ES-I3 (cell line): ENCODE data around the gene ZNF771.

ENCODE experiments used
- H3K36me3 ChIP-seq: 2 replicates; pipeline ENCODE4 v1.6.1; 2013; ENCODE audit warnings: mild to moderate bottlenecking, low read length, control low read depth, moderate library complexity; ENCODE audit not compliant: insufficient read depth
- H3K4me1 ChIP-seq: 2 replicates; pipeline ENCODE4 v1.6.1; 2013; ENCODE audit warnings: mild to moderate bottlenecking, control low read depth, low read length; ENCODE audit not compliant: insufficient read depth
- H3K9ac ChIP-seq: 2 replicates; pipeline ENCODE4 v1.6.1; 2013; ENCODE audit warnings: low read depth, mild to moderate bottlenecking, low read length, moderate library complexity
- H3K9me3 ChIP-seq: 2 replicates; pipeline ENCODE4 v1.6.1; 2013; ENCODE audit warnings: mild to moderate bottlenecking, low read length, moderate library complexity; ENCODE audit not compliant: control insufficient read depth, insufficient read depth

ZNF771 gene

GRCh38 chr16:30407102-30407803 is at the start of gene ZNF771:
ZNF771 (plus strand) TSS chr16:30407606; CDS start chr16:30408054, 448 bp downstream.
- Histone ChIP-seq H3K4me1 (0 out of 2 replicates have a peak, but pooled peaks cover 3% of the 10 kb centered on the region), H3K36me3 (0 out of 2 replicates have a peak, but pooled peaks cover 6% of the 10 kb centered on the region)

GRCh38 chr16:30357715-30358576 is 49.5 kb upstream of the ZNF771 start:
- Histone ChIP-seq H3K36me3 (no peaks in the 10 kb centered on the region), H3K9me3 (no peaks in the 10 kb centered on the region), H3K4me1 (no peaks in the 10 kb centered on the region; the same call in 1 of the 2 replicates), H3K9ac (no peak overlapping the region)

More at GRCh38 chr16:30407102-30407803, at the start of gene ZNF771:
- Histone ChIP-seq H3K9ac (peak within 1 kb of the TSS; percentile 83), H3K9me3 (no peaks in the 10 kb centered on the region)

- no peak overlapping the region for H3K9ac ChIP-seq
- no peaks in the 10 kb centered on the region for H3K36me3 ChIP-seq
- H3K4me1 ChIP-seq: no peaks in the 10 kb centered on the region; the same call in 1 of the 2 replicates
- no peaks in the 10 kb centered on the region for H3K9me3 ChIP-seq
These were observed 48.8 kb upstream of the ZNF771 start for GRCh38 chr16:30358577-30358936.

GRCh38 chr16:30358990-30359870 is 48.2 kb upstream of the ZNF771 start:
- Histone ChIP-seq H3K4me1 (no peaks in the 10 kb centered on the region; the same call in 1 of the 2 replicates), H3K9ac (no peak overlapping the region), H3K36me3 (no peaks in the 10 kb centered on the region), H3K9me3 (no peaks in the 10 kb centered on the region)

GRCh38 chr16:30359871-30360170 is 47.6 kb upstream of the ZNF771 start:
- Histone ChIP-seq H3K36me3 (no peaks in the 10 kb centered on the region), H3K9me3 (no peaks in the 10 kb centered on the region), H3K9ac (no peak overlapping the region), H3K4me1 (no peaks in the 10 kb centered on the region)

- H3K9ac ChIP-seq: no peak overlapping the region
- no peaks in the 10 kb centered on the region for H3K36me3 ChIP-seq
- no peaks in the 10 kb centered on the region for H3K9me3 ChIP-seq
- no peaks in the 10 kb centered on the region for H3K4me1 ChIP-seq
These were observed 46.2 kb upstream of the ZNF771 start for GRCh38 chr16:30361180-30361579.

- Histone ChIP-seq H3K36me3 (no peaks in the 10 kb centered on the region; the same call in 1 of the 2 replicates), H3K9me3 (no peaks in the 10 kb centered on the region), H3K9ac (no peak overlapping the region), H3K4me1 (peaks cover 4% of the 10 kb centered on the region; the same call in 1 of the 2 replicates)
These were observed 42.2 kb upstream of the ZNF771 start for GRCh38 chr16:30365200-30365599.

GRCh38 chr16:30366511-30366910 is 40.9 kb upstream of the ZNF771 start:
- peaks cover 6% of the 10 kb centered on the region; the same call in 1 of the 2 replicates for H3K4me1 ChIP-seq
- H3K9ac ChIP-seq: no peak overlapping the region
- no peaks in the 10 kb centered on the region for H3K9me3 ChIP-seq
- no peaks in the 10 kb centered on the region; the same call in 1 of the 2 replicates for H3K36me3 ChIP-seq

- no peaks in the 10 kb centered on the region; the same call in 1 of the 2 replicates for H3K36me3 ChIP-seq
- H3K9me3 ChIP-seq: no peaks in the 10 kb centered on the region
- H3K4me1 ChIP-seq: peaks cover 8% of the 10 kb centered on the region; the same call in 1 of the 2 replicates
These were observed 39.9 kb upstream of the ZNF771 start for GRCh38 chr16:30367349-30368009.

GRCh38 chr16:30368122-30368791 is 39.1 kb upstream of the ZNF771 start:
- no peaks in the 10 kb centered on the region for H3K9me3 ChIP-seq
- H3K36me3 ChIP-seq: no peaks in the 10 kb centered on the region; the same call in 1 of the 2 replicates
- peaks cover 8% of the 10 kb centered on the region; the same call in 1 of the 2 replicates for H3K4me1 ChIP-seq
- peak overlapping the region; percentile 58; the same call in 1 of the 2 replicates for H3K9ac ChIP-seq

More at GRCh38 chr16:30367349-30368009, 39.9 kb upstream of the ZNF771 start:
- peak overlapping the region; percentile 58; the same call in 1 of the 2 replicates for H3K9ac ChIP-seq

GRCh38 chr16:30368792-30369090 is 38.7 kb upstream of the ZNF771 start:
- peak overlapping the region; percentile 58 for H3K9ac ChIP-seq
- peaks cover 8% of the 10 kb centered on the region; the same call in 1 of the 2 replicates for H3K4me1 ChIP-seq
- H3K36me3 ChIP-seq: no peaks in the 10 kb centered on the region; the same call in 1 of the 2 replicates
- H3K9me3 ChIP-seq: no peaks in the 10 kb centered on the region

GRCh38 chr16:30369091-30369937 is 38.1 kb upstream of the ZNF771 start:
- Histone ChIP-seq H3K9ac (peak overlapping the region; percentile 58), H3K36me3 (no peaks in the 10 kb centered on the region; the same call in 1 of the 2 replicates), H3K9me3 (no peaks in the 10 kb centered on the region), H3K4me1 (peaks cover 8% of the 10 kb centered on the region; the same call in 1 of the 2 replicates)
